ENCODE results near the gene TMIE. TPM values are rescaled to one million over a fixed set of nuclear protein-coding genes. Genes with fewer than 3 reads are reported as not detected.

TMIE gene
- total and polyA plus RNA-seq, 2 of the 4 experiments (the other 2 are of a cell fraction), result 0.12 TPM; not detected in 1

- no peak overlapping the region for H3K56ac ChIP-seq (ENCODE audit: extremely low read depth, insufficient read depth, low read length)
- ChIA-PET POLR2A (ENCODE audit: unreplicated experiment) (no interaction called here), CTCF (no interaction called here)
- H2BK120ac ChIP-seq (ENCODE audit: low read depth, low read length), result no peak overlapping the region
- TF ChIP-seq RAD21 (IDR thresholded peaks at IDR 0.05; ENCODE audit: low read length) (no peak), CHD1 (IDR thresholded peaks at IDR 0.05; ENCODE audit: low read depth, low read length) (no peak), SMC3 (IDR thresholded peaks at IDR 0.05; ENCODE audit: low read depth, low read length) (no peak), MAFK (IDR thresholded peaks at IDR 0.05; ENCODE audit: low read depth, low read length) (no peak), FOS (IDR thresholded peaks at IDR 0.05; ENCODE audit: low read depth, low read length) (no peak)
- no peaks in the 10 kb centered on the region for H3K9me3 ChIP-seq (ENCODE audit: control insufficient read depth, insufficient read depth, low read length)
- no peak overlapping the region for H2AK9ac ChIP-seq (replicated peaks; ENCODE audit: low read depth, low read length, poor library complexity)
- H2AFZ ChIP-seq (replicated peaks; ENCODE audit: low read length, poor library complexity), result no peak overlapping the region
- H2BK20ac ChIP-seq (ENCODE audit: low read depth, low read length), result no peak overlapping the region
- H3K36me3 ChIP-seq (ENCODE audit: control insufficient read depth, insufficient read depth, low read length), result peaks cover 8% of the 10 kb centered on the region; the same call in 1 of the 2 replicates
- no peak overlapping the region for H3K4me2 ChIP-seq (ENCODE audit: low read depth, low read length)
- H4K91ac ChIP-seq (ENCODE audit: insufficient read depth, low read depth, low read length), result no peak overlapping the region
- H2BK5ac ChIP-seq (ENCODE audit: low read depth, low read length, poor library complexity, severe bottlenecking), result no peak overlapping the region
- H3K4me3 ChIP-seq (ENCODE audit: insufficient read depth, low read depth, low read length), result no peak overlapping the region
- H2AK5ac ChIP-seq (ENCODE audit: low read depth, low read length), result no peak overlapping the region
- peaks cover 5% of the 10 kb centered on the region; the same call in 1 of the 2 replicates for H3K9me1 ChIP-seq (ENCODE audit: insufficient read depth, low read length)
- no peaks in the 10 kb centered on the region; the same call in 1 of the 2 replicates for H3K4me1 ChIP-seq (ENCODE audit: control insufficient read depth, insufficient read depth, low read length)
- ATAC-seq (ENCODE audit: low read depth) (no peak), DNase-seq (no peak)
- no peak overlapping the region for H3K14ac ChIP-seq (replicated peaks; ENCODE audit: low read depth, low read length)
- no peak overlapping the region for H4K5ac ChIP-seq (ENCODE audit: low read depth, low read length)
- H2BK15ac ChIP-seq (ENCODE audit: low read depth, low read length), result no peak overlapping the region
- in situ Hi-C loops (cut with MboI; ENCODE audit: low sequenced_read_pairs) (no loop called here), dilution Hi-C loops (cut with HindIII; ENCODE audit: low sequenced_read_pairs, unreplicated experiment) (no loop called here), intact Hi-C loops (cut with micrococcal nuclease) (no loop called here)
- H4K20me1 ChIP-seq (ENCODE audit: insufficient read depth, low read length), result no peaks in the 10 kb centered on the region
- H3K4ac ChIP-seq (ENCODE audit: low read depth, low read length), result no peak overlapping the region
- no peak overlapping the region for H3K27ac ChIP-seq (ENCODE audit: insufficient read depth, low read length)
- BruUV-seq (replicated peaks), result no TSS peak
- no peak overlapping the region for H3K23ac ChIP-seq (ENCODE audit: low read depth, low read length)
- H3K18ac ChIP-seq (ENCODE audit: low read depth, low read length), result no peak overlapping the region
- H3K27me3 ChIP-seq (ENCODE audit: control insufficient read depth, insufficient read depth, low read length), result no peaks in the 10 kb centered on the region
- H3K9ac ChIP-seq (ENCODE audit: low read depth, low read length), result no peak overlapping the region
- WGBS, 2 experiments (ENCODE audit: extremely low coverage in 2 of 2, insufficient read length in 1 of 2), result 93% methylated on average over 3 of the region's 10 CpGs; no CpG with 5 or more reads in 1 of the 2 experiments
- no peak overlapping the region for H4K8ac ChIP-seq (ENCODE audit: low read depth in 2 of 2, low read length in 2 of 2)
- no peaks in the 10 kb centered on the region for H3K79me1 ChIP-seq (ENCODE audit: low read depth in 1 of 2, low read length in 2 of 2)
These were observed 19.8 kb upstream of the TMIE start for GRCh38 chr3:46681387-46681786.

Data from IMR-90 (cell line).